ENCODE results near the gene DTX3. TPM values are rescaled to one million over a fixed set of nuclear protein-coding genes. Genes with fewer than 3 reads are reported as not detected.

The DTX3 gene
- total RNA-seq, 1 donor from 2014 or later, result 17.6 TPM

Other genes with a start within 250 kb of the DTX3 start
- 3.9 TPM for gene R3HDM2, start 173.8 kb upstream of the DTX3 start, total RNA-seq (ENCODE audit: insufficient read depth, low replicate concordance)
- gene INHBC, start 170.0 kb upstream of the DTX3 start, total RNA-seq (ENCODE audit: insufficient read depth, low replicate concordance), result not detected
- gene INHBE, start 149.5 kb upstream of the DTX3 start, total RNA-seq (ENCODE audit: insufficient read depth, low replicate concordance), result 1.4 TPM
- gene GLI1, start 145.0 kb upstream of the DTX3 start, total RNA-seq (ENCODE audit: insufficient read depth, low replicate concordance), result 3.6 TPM
- 6.7 TPM for gene ARHGAP9, start 125.0 kb upstream of the DTX3 start, total RNA-seq (ENCODE audit: insufficient read depth, low replicate concordance)
- gene MARS1, start 116.8 kb upstream of the DTX3 start, total RNA-seq (ENCODE audit: insufficient read depth, low replicate concordance), result 41.7 TPM
- gene DDIT3, start 84.3 kb upstream of the DTX3 start, total RNA-seq (ENCODE audit: insufficient read depth, low replicate concordance), result 20.7 TPM
- 1.9 TPM for gene MBD6, start 82.0 kb upstream of the DTX3 start, total RNA-seq (ENCODE audit: insufficient read depth, low replicate concordance)
- gene DCTN2, start 57.6 kb upstream of the DTX3 start, total RNA-seq (ENCODE audit: insufficient read depth, low replicate concordance), result 64.0 TPM
- 2.2 TPM for gene KIF5A, start 54.8 kb upstream of the DTX3 start, total RNA-seq (ENCODE audit: insufficient read depth, low replicate concordance)
- gene PIP4K2C, start 13.6 kb upstream of the DTX3 start, total RNA-seq (ENCODE audit: insufficient read depth, low replicate concordance), result 12.5 TPM
- 101 TPM for gene ARHGEF25, start 6.6 kb downstream of the DTX3 start, total RNA-seq (ENCODE audit: insufficient read depth, low replicate concordance)
- gene B4GALNT1, start 28.4 kb downstream of the DTX3 start, total RNA-seq (ENCODE audit: insufficient read depth, low replicate concordance), result 1.4 TPM
- 150 TPM for gene OS9, start 89.3 kb downstream of the DTX3 start, total RNA-seq (ENCODE audit: insufficient read depth, low replicate concordance)
- 1.4 TPM for gene AGAP2, start 133.9 kb downstream of the DTX3 start, total RNA-seq (ENCODE audit: insufficient read depth, low replicate concordance)
- 50.1 TPM for gene TSPAN31, start 140.2 kb downstream of the DTX3 start, total RNA-seq (ENCODE audit: insufficient read depth, low replicate concordance)
- 62.1 TPM for gene CDK4, start 147.5 kb downstream of the DTX3 start, total RNA-seq (ENCODE audit: insufficient read depth, low replicate concordance)
- gene MARCHF9, start 150.3 kb downstream of the DTX3 start, total RNA-seq (ENCODE audit: insufficient read depth, low replicate concordance), result 7.7 TPM
- not detected for gene CYP27B1, start 162.3 kb downstream of the DTX3 start, total RNA-seq (ENCODE audit: insufficient read depth, low replicate concordance)
- not detected for gene METTL1, start 167.3 kb downstream of the DTX3 start, total RNA-seq (ENCODE audit: insufficient read depth, low replicate concordance)
- gene EEF1AKMT3, start 167.8 kb downstream of the DTX3 start, total RNA-seq (ENCODE audit: insufficient read depth, low replicate concordance), result 1.4 TPM
- 7.0 TPM for gene TSFM, start 178.0 kb downstream of the DTX3 start, total RNA-seq (ENCODE audit: insufficient read depth, low replicate concordance)
- 7.0 TPM for gene AVIL, start 213.9 kb downstream of the DTX3 start, total RNA-seq (ENCODE audit: insufficient read depth, low replicate concordance)
- 68.4 TPM for gene CTDSP2, start 241.9 kb downstream of the DTX3 start, total RNA-seq (ENCODE audit: insufficient read depth, low replicate concordance)

Measured in umbilical cord (tissue), 1 donor.